ENCODE measurements around the gene MIOX. TPM values are rescaled to one million over a fixed set of nuclear protein-coding genes. Genes with fewer than 3 reads are reported as not detected.

MIOX gene
- total RNA-seq, 1 donor from 2014 or later = 0.98 TPM

DNA sequence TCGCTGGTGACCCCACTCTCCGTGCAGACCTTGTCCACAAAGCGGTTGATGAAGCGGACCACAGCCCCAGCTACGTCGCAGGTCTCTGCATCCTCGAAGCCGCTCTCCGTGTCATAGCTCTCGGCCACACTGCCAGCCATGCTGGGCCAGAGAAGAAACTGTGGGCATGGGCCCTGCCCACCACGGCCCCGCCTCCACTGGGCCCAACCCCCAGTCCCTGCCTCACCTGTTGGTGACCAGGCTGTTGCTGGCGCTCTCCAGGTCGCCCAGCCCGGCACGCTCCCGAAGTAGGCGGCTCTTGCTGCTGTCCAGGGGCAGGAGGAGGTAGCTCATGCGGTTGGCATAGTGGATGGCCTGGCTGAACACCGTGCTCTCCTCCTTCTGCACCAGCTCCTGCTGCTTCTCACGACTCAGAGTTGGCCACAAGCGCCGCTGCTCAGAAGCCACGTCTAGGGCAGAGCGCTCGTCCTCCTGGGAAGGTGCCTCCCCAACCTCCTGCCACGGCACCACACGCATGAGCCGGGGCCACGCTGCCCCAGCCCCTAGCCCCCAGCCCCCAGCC lies 24.6 kb upstream of the MIOX start:
- Mint-ChIP-seq H3K4me1 (ENCODE audit: low read depth) (no peaks in the 10 kb centered on the region), H3K27me3 (no peaks in the 10 kb centered on the region), H3K27ac (no peak overlapping the region), H3K9me3 (ENCODE audit: low read depth) (no peaks in the 10 kb centered on the region), H3K36me3 (ENCODE audit: insufficient read depth) (peaks cover 16% of the 10 kb centered on the region), H3K4me3 (ENCODE audit: low read depth) (no peak overlapping the region)
- no peak for TF ChIP-seq CTCF (IDR thresholded peaks at IDR 0.05; ENCODE audit: unreplicated experiment)
- DNase-seq (ENCODE audit: low spot score, unreplicated experiment) = no peak

GRCh38 chr22:50463188-50463900 lies 23.3 kb upstream of the MIOX start:
- no peaks in the 10 kb centered on the region for H3K9me3 Mint-ChIP-seq (ENCODE audit: low read depth)
- H3K27me3 Mint-ChIP-seq = no peaks in the 10 kb centered on the region
- no peaks in the 10 kb centered on the region for H3K4me1 Mint-ChIP-seq (ENCODE audit: low read depth)
- H3K4me3 Mint-ChIP-seq (ENCODE audit: low read depth) = no peak overlapping the region
- peaks cover 12% of the 10 kb centered on the region for H3K36me3 Mint-ChIP-seq (ENCODE audit: insufficient read depth)
- no peak for DNase-seq (ENCODE audit: low spot score, unreplicated experiment)
- H3K27ac Mint-ChIP-seq = no peak overlapping the region
- TF ChIP-seq CTCF (IDR thresholded peaks at IDR 0.05; ENCODE audit: unreplicated experiment) = no peak

DNA sequence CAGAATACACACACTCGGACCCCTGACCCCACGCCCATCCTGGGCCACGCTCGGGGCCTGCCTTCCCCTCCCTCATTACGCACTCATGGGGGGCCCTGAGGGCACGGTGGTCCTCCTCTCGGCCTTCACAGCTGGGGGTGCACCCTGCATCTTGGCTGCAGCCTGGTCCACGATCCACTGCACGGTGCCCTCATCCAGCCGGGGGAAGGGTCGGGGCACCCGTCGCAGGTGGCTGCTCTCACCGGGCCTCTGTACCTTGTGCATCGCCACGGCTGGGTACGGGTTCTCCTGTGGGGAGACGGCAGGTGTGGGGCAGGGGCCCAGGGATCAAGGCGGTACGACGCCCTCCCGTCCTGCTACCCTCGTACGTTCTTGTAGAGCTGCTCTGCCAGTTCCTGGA lies 22.2 kb upstream of the MIOX start:
- Mint-ChIP-seq H3K4me1 (ENCODE audit: low read depth) (no peaks in the 10 kb centered on the region), H3K27ac (no peak overlapping the region), H3K36me3 (ENCODE audit: insufficient read depth) (peaks cover 10% of the 10 kb centered on the region), H3K9me3 (ENCODE audit: low read depth) (no peaks in the 10 kb centered on the region), H3K27me3 (no peaks in the 10 kb centered on the region), H3K4me3 (ENCODE audit: low read depth) (no peak overlapping the region)
- TF ChIP-seq CTCF (IDR thresholded peaks at IDR 0.05; ENCODE audit: unreplicated experiment) = no peak
- DNase-seq (ENCODE audit: low spot score, unreplicated experiment) = no peak

DNA sequence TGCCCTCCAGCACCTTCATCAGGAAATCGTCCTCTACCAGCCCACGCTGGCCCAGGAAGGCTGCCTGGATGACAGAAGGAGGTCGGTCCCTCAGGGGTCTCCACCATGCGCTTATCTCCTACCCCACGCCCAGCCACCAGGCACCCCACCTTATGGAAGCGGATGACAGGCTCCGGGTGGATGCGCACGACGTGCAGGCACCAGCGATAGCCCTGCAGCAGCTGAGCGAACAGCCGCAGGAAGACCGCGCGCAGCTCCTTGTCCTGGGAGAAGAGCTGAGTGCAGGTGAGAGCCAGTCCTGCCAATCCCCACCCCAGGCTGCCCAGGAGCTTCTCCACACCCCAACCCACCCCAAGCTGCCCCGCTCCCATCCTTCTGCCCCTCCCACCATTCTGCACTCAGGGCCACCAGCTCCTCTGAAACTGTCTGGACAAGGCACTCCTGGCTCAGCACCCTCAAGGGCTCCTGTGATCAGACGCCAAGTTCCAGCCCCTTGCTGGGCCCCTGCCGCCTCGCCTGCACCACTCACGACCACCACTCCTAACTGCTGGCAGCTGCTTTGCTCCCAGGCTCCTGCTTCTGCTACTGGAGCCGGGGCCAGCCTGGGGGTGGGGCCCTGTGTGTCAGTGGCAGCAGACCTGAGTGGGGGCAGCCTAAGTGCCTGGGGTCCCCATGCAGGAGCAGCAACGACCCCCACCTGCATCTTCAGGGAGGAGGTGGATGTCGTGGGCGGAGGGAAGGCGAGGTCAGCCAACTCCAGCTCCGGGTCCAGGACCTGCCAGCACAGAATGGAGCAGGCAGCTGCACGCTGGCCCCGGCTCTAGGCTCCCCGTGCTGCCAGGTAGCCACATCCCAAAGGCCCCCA lies 21.4 kb upstream of the MIOX start:
- Mint-ChIP-seq H3K36me3 (ENCODE audit: insufficient read depth) (peaks cover 9% of the 10 kb centered on the region), H3K27ac (no peak overlapping the region), H3K27me3 (no peaks in the 10 kb centered on the region), H3K9me3 (ENCODE audit: low read depth) (no peaks in the 10 kb centered on the region), H3K4me1 (ENCODE audit: low read depth) (peaks cover 1% of the 10 kb centered on the region), H3K4me3 (ENCODE audit: low read depth) (no peak overlapping the region)
- no peak for DNase-seq (ENCODE audit: low spot score, unreplicated experiment)
- no peak for TF ChIP-seq CTCF (IDR thresholded peaks at IDR 0.05; ENCODE audit: unreplicated experiment)

- H3K27ac Mint-ChIP-seq = no peak overlapping the region
- H3K27me3 Mint-ChIP-seq = no peaks in the 10 kb centered on the region
- H3K9me3 Mint-ChIP-seq (ENCODE audit: low read depth) = no peaks in the 10 kb centered on the region
- no peak for DNase-seq (ENCODE audit: low spot score, unreplicated experiment)
- H3K4me3 Mint-ChIP-seq (ENCODE audit: low read depth) = no peak overlapping the region
- H3K4me1 Mint-ChIP-seq (ENCODE audit: low read depth) = peaks cover 5% of the 10 kb centered on the region
- peaks cover 6% of the 10 kb centered on the region for H3K36me3 Mint-ChIP-seq (ENCODE audit: insufficient read depth)
- TF ChIP-seq CTCF (IDR thresholded peaks at IDR 0.05; ENCODE audit: unreplicated experiment) = no peak
These were observed 19.3 kb upstream of the MIOX start for GRCh38 chr22:50467341-50467740.
